ENCODE measurements around the gene PURB.

DNA sequence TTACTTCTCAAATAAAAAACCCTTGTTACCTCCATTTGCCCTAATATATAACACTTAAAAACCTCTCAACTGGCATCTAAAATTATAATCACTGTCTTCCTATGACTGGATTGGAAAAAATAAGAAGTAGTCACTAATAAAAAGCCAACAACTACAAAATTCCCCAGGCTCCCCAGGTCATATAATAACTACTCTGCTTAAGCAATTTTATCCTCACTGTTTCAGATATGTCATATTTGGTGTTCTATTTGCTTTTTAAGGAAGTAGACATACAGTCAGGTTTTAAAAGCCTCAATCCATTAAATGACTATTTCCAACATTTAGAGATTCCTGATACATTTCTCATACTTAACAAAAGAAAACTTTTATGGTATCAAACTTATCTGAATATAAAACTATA lies 39.9 kb downstream of the PURB start:
- TF ChIP-seq, protein P1, sequence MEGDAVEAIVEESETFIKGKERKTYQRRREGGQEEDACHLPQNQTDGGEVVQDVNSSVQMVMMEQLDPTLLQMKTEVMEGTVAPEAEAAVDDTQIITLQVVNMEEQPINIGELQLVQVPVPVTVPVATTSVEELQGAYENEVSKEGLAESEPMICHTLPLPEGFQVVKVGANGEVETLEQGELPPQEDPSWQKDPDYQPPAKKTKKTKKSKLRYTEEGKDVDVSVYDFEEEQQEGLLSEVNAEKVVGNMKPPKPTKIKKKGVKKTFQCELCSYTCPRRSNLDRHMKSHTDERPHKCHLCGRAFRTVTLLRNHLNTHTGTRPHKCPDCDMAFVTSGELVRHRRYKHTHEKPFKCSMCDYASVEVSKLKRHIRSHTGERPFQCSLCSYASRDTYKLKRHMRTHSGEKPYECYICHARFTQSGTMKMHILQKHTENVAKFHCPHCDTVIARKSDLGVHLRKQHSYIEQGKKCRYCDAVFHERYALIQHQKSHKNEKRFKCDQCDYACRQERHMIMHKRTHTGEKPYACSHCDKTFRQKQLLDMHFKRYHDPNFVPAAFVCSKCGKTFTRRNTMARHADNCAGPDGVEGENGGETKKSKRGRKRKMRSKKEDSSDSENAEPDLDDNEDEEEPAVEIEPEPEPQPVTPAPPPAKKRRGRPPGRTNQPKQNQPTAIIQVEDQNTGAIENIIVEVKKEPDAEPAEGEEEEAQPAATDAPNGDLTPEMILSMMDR (IDR thresholded peaks at IDR 0.05), result no peak
- no peak for TF ChIP-seq EZH2 (IDR thresholded peaks at IDR 0.05)
- TF ChIP-seq EZH2phosphoT487 (IDR thresholded peaks at IDR 0.05), result no peak

Data from neural progenitor cell (in vitro differentiated cells).